Sigmoid colon (tissue), 4 donors: Measurements from ENCODE around the gene TIMM17B.

ENCODE experiments used
- EP300 ChIP-seq, 4 donors: sonication (generic); formaldehyde crosslinking; IDR thresholded peaks; one replicate each; pipeline ENCODE4 v1.6.1; 2017; ENCODE audit warnings: antibody characterized with exemption in 4 of 4
- POLR2A ChIP-seq, 2 donors: fragments of 450-650 bp; IDR thresholded peaks; one replicate each; pipeline ENCODE4 v1.6.1; 2016; ENCODE audit warnings: antibody characterized with exemption in 2 of 2, mild to moderate bottlenecking in 2 of 2, moderate library complexity in 2 of 2
- TF ChIP-seq, protein P1 (sequence below), 4 experiments: fragments of 450-650 bp in 3 of 4; fragments of 200-600 bp in 1 of 4; IDR thresholded peaks; one replicate each; pipeline ENCODE4 v1.5.1; 2016 to 2019; ENCODE audit warnings: antibody characterized with exemption in 4 of 4, mild to moderate bottlenecking in 3 of 4, moderate library complexity in 2 of 4

- TF ChIP-seq POLR2A (IDR thresholded peaks at IDR 0.05) (no peak), EP300 (IDR thresholded peaks at IDR 0.05) (no peak)
- TF ChIP-seq, protein P1, sequence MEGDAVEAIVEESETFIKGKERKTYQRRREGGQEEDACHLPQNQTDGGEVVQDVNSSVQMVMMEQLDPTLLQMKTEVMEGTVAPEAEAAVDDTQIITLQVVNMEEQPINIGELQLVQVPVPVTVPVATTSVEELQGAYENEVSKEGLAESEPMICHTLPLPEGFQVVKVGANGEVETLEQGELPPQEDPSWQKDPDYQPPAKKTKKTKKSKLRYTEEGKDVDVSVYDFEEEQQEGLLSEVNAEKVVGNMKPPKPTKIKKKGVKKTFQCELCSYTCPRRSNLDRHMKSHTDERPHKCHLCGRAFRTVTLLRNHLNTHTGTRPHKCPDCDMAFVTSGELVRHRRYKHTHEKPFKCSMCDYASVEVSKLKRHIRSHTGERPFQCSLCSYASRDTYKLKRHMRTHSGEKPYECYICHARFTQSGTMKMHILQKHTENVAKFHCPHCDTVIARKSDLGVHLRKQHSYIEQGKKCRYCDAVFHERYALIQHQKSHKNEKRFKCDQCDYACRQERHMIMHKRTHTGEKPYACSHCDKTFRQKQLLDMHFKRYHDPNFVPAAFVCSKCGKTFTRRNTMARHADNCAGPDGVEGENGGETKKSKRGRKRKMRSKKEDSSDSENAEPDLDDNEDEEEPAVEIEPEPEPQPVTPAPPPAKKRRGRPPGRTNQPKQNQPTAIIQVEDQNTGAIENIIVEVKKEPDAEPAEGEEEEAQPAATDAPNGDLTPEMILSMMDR (IDR thresholded peaks at IDR 0.05) = no peak
Observed at GRCh38 chrX:48905090-48905790, 7.7 kb upstream of the TIMM17B start.
